Neuronal stem cell (in vitro differentiated cells): ENCODE results near the gene DIP2B.

Experiments used
- DNase-seq: peaks from one replicate; pipeline ENCODE4 v3.0.0-alpha.2; 2013; ENCODE audit warnings: low spot score
- H2AFZ ChIP-seq: one replicate; pipeline ENCODE4 v1.6.1; 2013; ENCODE audit warnings: mild to moderate bottlenecking, low read length, inconsistent platforms
- H2AK5ac ChIP-seq: 2 replicates; pipeline ENCODE4 v1.6.1; 2013; ENCODE audit warnings: low read depth, mild to moderate bottlenecking, inconsistent platforms, low read length, moderate library complexity, mixed read lengths
- H2BK120ac ChIP-seq: 2 replicates; pipeline ENCODE4 v1.6.1; 2013; ENCODE audit warnings: low read depth, mild to moderate bottlenecking, inconsistent platforms, low read length, moderate library complexity, mixed read lengths
- H2BK12ac ChIP-seq: one replicate; pipeline ENCODE4 v1.6.1; 2013; ENCODE audit warnings: low read length, inconsistent platforms
- H2BK15ac ChIP-seq: 2 replicates; pipeline ENCODE4 v1.6.1; 2013; ENCODE audit warnings: mild to moderate bottlenecking, low read length, inconsistent platforms, mixed read lengths
- H2BK5ac ChIP-seq: one replicate; pipeline ENCODE4 v1.6.1; 2013; ENCODE audit warnings: inconsistent platforms, mild to moderate bottlenecking, low read length, moderate library complexity
- H3K14ac ChIP-seq: one replicate; pipeline ENCODE4 v1.6.1; 2013; ENCODE audit warnings: low read length, inconsistent platforms
- H3K18ac ChIP-seq: 2 replicates; pipeline ENCODE4 v1.6.1; 2013; ENCODE audit warnings: low read length, inconsistent platforms
- H3K23ac ChIP-seq: 2 replicates; pipeline ENCODE4 v1.6.1; 2013; ENCODE audit warnings: low read depth, mild to moderate bottlenecking, mixed read lengths, low read length, inconsistent platforms; ENCODE audit not compliant: poor library complexity
- H3K27ac ChIP-seq: replicated peaks from 3 replicates; pipeline ENCODE4 v1.5.1; 2013; ENCODE audit warnings: low read length, inconsistent platforms
- H3K27me3 ChIP-seq, 3 experiments: 2 replicates each; pipeline ENCODE4 v1.6.1; 2013; ENCODE audit warnings: low read length in 3 of 3, mild to moderate bottlenecking in 2 of 3, inconsistent platforms in 1 of 3, low read depth in 1 of 3, mixed read lengths in 1 of 3, moderate library complexity in 1 of 3; ENCODE audit not compliant: control insufficient read depth in 3 of 3, insufficient read depth in 3 of 3
- H3K36me3 ChIP-seq, 2 donors: replicated peaks in 1 of 2; 2 replicates each; pipeline ENCODE4 v1.6.1; 2013; ENCODE audit warnings: low read length in 2 of 2; ENCODE audit not compliant: control insufficient read depth in 2 of 2, insufficient read depth in 2 of 2
- H3K4ac ChIP-seq: 2 replicates; pipeline ENCODE4 v1.6.1; 2013; ENCODE audit warnings: inconsistent platforms, mild to moderate bottlenecking, low read length, moderate library complexity
- H3K4me1 ChIP-seq, 2 donors: 1 replicate in 1 of 2; 2 replicates in 1 of 2; pipeline ENCODE4 v1.6.1; 2013; ENCODE audit warnings: low read length in 2 of 2, low read depth in 1 of 2; ENCODE audit not compliant: control insufficient read depth in 2 of 2, insufficient read depth in 1 of 2
- H3K4me2 ChIP-seq: one replicate; pipeline ENCODE4 v1.6.1; 2013; ENCODE audit warnings: mild to moderate bottlenecking, low read length, inconsistent platforms; ENCODE audit not compliant: insufficient read depth, poor library complexity, severe bottlenecking
- H3K4me3 ChIP-seq, 2 donors: 2 replicates each; pipeline ENCODE4 v1.5.1; 2013; ENCODE audit warnings: low read length in 2 of 2, mild to moderate bottlenecking in 2 of 2, inconsistent platforms in 1 of 2, moderate library complexity in 1 of 2
- H3K79me1 ChIP-seq: one replicate; pipeline ENCODE4 v1.6.1; 2013; ENCODE audit warnings: low read depth, mild to moderate bottlenecking, inconsistent platforms, low read length, moderate library complexity
- H3K9ac ChIP-seq: one replicate; pipeline ENCODE4 v1.6.1; 2013; ENCODE audit warnings: mild to moderate bottlenecking, low read depth, low read length, inconsistent platforms; ENCODE audit not compliant: poor library complexity
- H3K9me3 ChIP-seq, 2 donors: replicated peaks in 1 of 2; 2 replicates each; pipeline versions ENCODE3 to v1.6.1; 2013; ENCODE audit warnings: low read length in 2 of 2, mild to moderate bottlenecking in 2 of 2, inconsistent platforms in 1 of 2, low read depth in 1 of 2, mixed read lengths in 1 of 2, moderate library complexity in 1 of 2; ENCODE audit not compliant: control insufficient read depth in 2 of 2, insufficient read depth in 1 of 2
- H4K8ac ChIP-seq: one replicate; pipeline ENCODE4 v1.6.1; 2013; ENCODE audit warnings: low read depth, mild to moderate bottlenecking, inconsistent platforms, low read length, moderate library complexity
- H4K91ac ChIP-seq: one replicate; pipeline ENCODE4 v1.6.1; 2013; ENCODE audit warnings: low read length, low read depth, mild to moderate bottlenecking, inconsistent platforms; ENCODE audit not compliant: poor library complexity
- WGBS, 2 donors: extraction: QIAGEN DNeasy Blood & Tissue Kit; methylation state at CpG; one replicate each; pipeline ENCODE4 v1.1.7; 2013; ENCODE audit warnings: missing lambda C conversion rate in 2 of 2, mixed read lengths in 1 of 2; ENCODE audit not compliant: insufficient read length in 2 of 2, insufficient replicate concordance in 1 of 2; ENCODE audit errors: extremely low coverage in 2 of 2; 5-methylcytosine and 5-hydroxymethylcytosine counted together

The DIP2B gene

DNA sequence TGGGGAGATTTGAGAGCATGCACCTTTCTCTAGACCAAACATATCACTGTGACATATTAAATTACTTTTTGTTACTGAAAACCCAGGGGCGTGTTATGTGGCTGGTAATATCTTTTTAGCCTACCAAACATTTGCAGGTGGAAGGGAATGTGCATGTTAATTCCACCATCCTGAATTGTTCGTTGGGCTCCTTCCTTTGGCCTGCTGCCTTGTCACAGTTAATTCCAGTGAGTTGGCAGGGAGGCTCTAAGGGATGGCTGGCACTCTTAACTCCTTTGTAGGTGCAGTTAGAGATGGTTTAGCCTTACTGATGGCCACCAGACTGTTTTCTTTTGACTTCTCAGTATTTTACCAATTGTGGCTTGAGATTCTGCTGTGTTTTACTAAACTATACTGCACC lies 64.5 kb downstream of the DIP2B start:
- Histone ChIP-seq H3K4ac (no peak overlapping the region), H3K9me3 (no peaks in the 10 kb centered on the region), H2BK120ac (no peak overlapping the region), H3K23ac (no peak overlapping the region), H3K27ac (no peak overlapping the region), H3K36me3 (no peaks in the 10 kb centered on the region), H3K9ac (no peak overlapping the region), H2AFZ (no peak overlapping the region), H4K8ac (no peak overlapping the region), H2BK12ac (no peak overlapping the region), H3K4me2 (no peak overlapping the region), H3K27me3 (no peaks in the 10 kb centered on the region), H3K14ac (no peak overlapping the region), H2BK15ac (no peak overlapping the region), H3K79me1 (peaks cover 1% of the 10 kb centered on the region), H3K18ac (no peak overlapping the region), H3K4me3 (no peak overlapping the region), H4K91ac (no peak overlapping the region), H2BK5ac (no peak overlapping the region), H2AK5ac (no peak overlapping the region), H3K4me1 (peaks cover 5 to 12% of the 10 kb centered on the region in 2 donors)
- DNase-seq: no peak
- no CpG with 5 or more reads among the region's 2 CpGs for WGBS, 2 donors

DNA sequence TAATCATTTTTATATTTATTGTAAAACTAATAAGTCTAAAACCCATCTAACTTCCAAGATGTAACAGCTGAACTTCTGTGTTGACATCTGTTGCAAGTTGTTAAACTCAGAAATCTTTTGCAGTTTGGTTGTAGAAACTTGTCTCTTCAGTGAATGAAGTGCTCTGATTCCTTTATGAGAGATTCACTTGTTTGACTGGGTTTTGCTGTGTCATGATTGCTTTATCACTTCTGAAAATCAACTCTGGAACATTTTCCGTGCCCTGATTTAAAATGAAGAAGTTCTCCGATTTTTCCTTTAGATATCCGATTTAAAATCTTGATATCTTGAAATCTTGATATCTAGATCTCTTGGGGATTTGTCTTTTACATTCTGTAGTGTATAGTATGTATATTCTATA lies 65.1 kb downstream of the DIP2B start:
- Histone ChIP-seq H3K27me3 (no peaks in the 10 kb centered on the region), H2BK12ac (no peak overlapping the region), H3K27ac (no peak overlapping the region), H3K79me1 (peaks cover 1% of the 10 kb centered on the region), H2AK5ac (no peak overlapping the region), H3K23ac (no peak overlapping the region), H2BK5ac (no peak overlapping the region), H3K18ac (no peak overlapping the region), H3K4me1 (peaks cover 6 to 16% of the 10 kb centered on the region in 2 donors), H3K4me2 (no peak overlapping the region), H2AFZ (no peak overlapping the region), H3K4me3 (no peak overlapping the region), H3K14ac (no peak overlapping the region), H4K8ac (no peak overlapping the region), H3K4ac (no peak overlapping the region), H4K91ac (no peak overlapping the region), H3K9me3 (no peaks in the 10 kb centered on the region), H2BK120ac (no peak overlapping the region), H2BK15ac (no peak overlapping the region), H3K36me3 (no peaks in the 10 kb centered on the region), H3K9ac (no peak overlapping the region)
- DNase-seq: no peak
- no CpG with 5 or more reads among the region's 3 CpGs for WGBS, 2 donors

DNA sequence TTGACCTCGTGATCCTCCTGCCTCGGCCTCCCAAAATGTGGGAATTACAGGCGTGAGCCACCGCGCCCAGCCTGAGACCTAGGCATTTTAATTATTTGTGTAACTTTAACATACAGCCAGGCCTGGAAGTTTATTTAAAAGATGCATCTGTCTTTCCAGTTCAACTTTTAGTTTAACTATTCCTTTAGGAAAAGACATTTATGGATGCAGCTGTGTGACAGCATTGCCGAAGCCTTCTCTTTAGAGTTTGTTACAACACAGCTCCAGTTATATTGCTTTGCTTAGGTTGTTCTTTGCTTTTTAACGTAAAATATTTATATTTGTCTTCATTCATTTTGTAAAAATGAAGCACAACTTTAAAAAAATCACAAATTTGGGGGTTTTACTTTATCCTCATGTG lies 67.0 kb downstream of the DIP2B start:
- Histone ChIP-seq H3K36me3 (no peaks in the 10 kb centered on the region), H3K14ac (no peak overlapping the region), H3K27ac (no peak overlapping the region), H3K4me2 (no peak overlapping the region), H2BK120ac (no peak overlapping the region), H3K9ac (no peak overlapping the region), H3K4ac (no peak overlapping the region), H3K79me1 (no peaks in the 10 kb centered on the region), H2BK12ac (no peak overlapping the region), H3K27me3 (no peaks in the 10 kb centered on the region), H3K4me3 (no peak overlapping the region), H3K4me1 (peaks cover 10 to 19% of the 10 kb centered on the region in 2 donors), H2BK5ac (no peak overlapping the region), H2BK15ac (no peak overlapping the region), H3K9me3 (no peaks in the 10 kb centered on the region), H2AFZ (no peak overlapping the region), H4K91ac (no peak overlapping the region), H3K18ac (no peak overlapping the region), H4K8ac (no peak overlapping the region), H3K23ac (no peak overlapping the region), H2AK5ac (no peak overlapping the region)
- DNase-seq: no peak
- no CpG with 5 or more reads among the region's 7 CpGs for WGBS, 2 donors

DNA sequence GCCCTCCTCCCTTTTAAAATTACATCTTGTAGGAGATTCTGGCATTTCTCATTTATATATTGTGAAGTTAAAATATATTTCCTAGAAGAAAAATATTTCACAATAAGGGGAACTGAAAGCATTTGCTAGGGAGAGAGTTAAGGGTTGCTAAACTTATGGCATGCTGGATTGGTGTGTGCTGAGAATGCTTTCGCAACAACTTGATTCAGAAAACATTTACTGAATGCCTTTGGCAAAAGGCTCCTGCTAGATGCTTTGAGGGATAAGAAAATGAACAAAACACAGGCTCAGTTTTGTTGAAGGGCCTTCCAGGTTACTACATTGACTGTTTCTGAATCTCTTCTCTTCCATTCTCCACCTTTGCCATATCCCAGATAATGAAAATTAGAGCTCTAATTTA lies 67.5 kb downstream of the DIP2B start:
- Histone ChIP-seq H2AK5ac (no peak overlapping the region), H2BK12ac (no peak overlapping the region), H3K27me3 (no peaks in the 10 kb centered on the region), H3K9ac (no peak overlapping the region), H2BK15ac (no peak overlapping the region), H3K27ac (peak overlapping the region; percentile 9), H3K23ac (no peak overlapping the region), H3K4me1 (peaks cover 10 to 19% of the 10 kb centered on the region in 2 donors), H2AFZ (no peak overlapping the region), H3K79me1 (no peaks in the 10 kb centered on the region), H4K91ac (no peak overlapping the region), H3K14ac (no peak overlapping the region), H3K4ac (no peak overlapping the region), H3K4me2 (no peak overlapping the region), H2BK5ac (no peak overlapping the region), H4K8ac (no peak overlapping the region), H3K4me3 (no peak overlapping the region), H3K36me3 (no peaks in the 10 kb centered on the region), H3K18ac (no peak overlapping the region), H3K9me3 (no peaks in the 10 kb centered on the region), H2BK120ac (no peak overlapping the region)
- no peak for DNase-seq
- no CpG with 5 or more reads among the region's 1 CpG for WGBS, 2 donors
